Ureter (tissue), 1 donor: ENCODE results near the gene ZNF639. TPM values are rescaled to one million over a fixed set of nuclear protein-coding genes. Genes with fewer than 3 reads are reported as not detected.
"Not testable (repeated sequence)": the region's sequence is repeated elsewhere in the genome, so short reads cannot be mapped to it uniquely, and the experiment has no call there.

Source experiments
- DNase-seq: peaks from one replicate; pipeline ENCODE4 v3.0.0-alpha.2; 2020; ENCODE audit warnings: low spot score
- total RNA-seq: library from RNA; stranded (reverse); gene quantifications from one replicate; pipeline ENCODE4 v1.2.4, GENCODE V29; 2023
- donor health status: DM: yes; HTN: yes; CAD: no.

Gene ZNF639, protein sequence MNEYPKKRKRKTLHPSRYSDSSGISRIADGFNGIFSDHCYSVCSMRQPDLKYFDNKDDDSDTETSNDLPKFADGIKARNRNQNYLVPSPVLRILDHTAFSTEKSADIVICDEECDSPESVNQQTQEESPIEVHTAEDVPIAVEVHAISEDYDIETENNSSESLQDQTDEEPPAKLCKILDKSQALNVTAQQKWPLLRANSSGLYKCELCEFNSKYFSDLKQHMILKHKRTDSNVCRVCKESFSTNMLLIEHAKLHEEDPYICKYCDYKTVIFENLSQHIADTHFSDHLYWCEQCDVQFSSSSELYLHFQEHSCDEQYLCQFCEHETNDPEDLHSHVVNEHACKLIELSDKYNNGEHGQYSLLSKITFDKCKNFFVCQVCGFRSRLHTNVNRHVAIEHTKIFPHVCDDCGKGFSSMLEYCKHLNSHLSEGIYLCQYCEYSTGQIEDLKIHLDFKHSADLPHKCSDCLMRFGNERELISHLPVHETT
- total RNA-seq, result 32.7 TPM

DNA sequence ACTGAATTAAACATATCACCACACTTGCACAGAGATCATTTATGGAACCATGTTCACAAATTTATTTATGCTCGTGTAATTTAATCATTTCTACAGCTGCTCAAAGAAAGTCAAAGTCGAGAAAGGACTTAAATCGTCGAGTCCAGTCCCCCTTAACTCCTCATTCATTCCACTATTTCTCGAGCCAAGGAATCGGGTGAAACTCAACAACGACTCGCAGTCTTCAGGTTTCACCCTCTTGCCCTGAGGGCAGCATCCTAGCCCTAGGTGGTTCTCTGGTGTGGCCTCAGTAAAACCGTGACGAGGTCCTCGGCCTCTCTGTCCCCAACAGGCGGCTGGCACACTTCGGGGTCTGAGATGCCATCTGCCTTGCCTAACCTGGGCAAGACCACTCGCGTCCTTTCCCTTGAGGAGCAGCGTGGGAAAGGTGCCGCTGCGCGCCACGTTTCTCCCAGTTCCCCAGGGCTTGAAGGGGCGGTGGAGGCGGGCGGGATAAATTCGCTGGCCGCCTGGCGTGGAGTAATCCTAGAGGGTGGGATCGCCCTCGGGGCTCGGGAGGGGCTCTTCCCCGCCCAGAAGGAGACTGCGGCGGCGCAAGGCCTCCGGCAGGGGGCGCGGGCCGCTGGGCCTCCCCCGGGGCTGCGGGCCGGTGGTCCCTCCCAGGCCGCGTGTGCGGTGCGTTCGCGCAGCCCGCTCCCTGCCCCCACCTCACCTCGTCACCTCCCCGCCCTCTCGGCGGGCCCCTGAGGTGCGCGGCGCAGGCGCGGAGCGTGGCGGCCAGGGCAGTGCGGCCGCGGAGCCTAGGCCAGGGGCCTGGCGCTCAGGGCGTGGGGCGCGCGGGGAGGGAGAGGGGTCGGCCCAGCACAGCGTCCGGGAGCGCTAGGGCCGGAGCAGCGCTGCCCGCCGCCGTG, at the start of gene ZNF639:
Gene ZNF639, plus strand, starts transcription at position 746 of the 911 bp plus-strand sequence. CDS start 5,263 bp downstream, outside the sequence.
- DNase-seq, result peak; percentile 78

DNA sequence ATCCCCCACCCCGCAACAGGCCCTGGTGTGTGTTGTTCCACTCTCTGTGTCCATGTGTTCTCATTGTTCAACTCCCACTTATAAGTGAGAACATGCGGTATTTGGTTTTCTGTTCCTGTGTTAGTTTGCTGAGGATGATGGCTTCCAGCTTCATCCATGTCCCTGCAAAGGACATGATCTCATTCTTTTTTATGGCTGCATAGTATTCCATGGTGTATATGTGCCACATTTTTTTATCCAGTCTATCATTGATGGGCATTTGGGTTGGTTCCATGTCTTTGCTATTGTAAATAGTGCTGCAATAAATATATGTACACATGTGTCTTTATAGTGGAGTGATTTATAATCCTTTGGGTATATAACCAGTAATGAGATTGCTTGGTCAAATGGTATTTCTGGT, 48.4 kb upstream of the ZNF639 start:
- not testable (repeated sequence) for DNase-seq

DNA sequence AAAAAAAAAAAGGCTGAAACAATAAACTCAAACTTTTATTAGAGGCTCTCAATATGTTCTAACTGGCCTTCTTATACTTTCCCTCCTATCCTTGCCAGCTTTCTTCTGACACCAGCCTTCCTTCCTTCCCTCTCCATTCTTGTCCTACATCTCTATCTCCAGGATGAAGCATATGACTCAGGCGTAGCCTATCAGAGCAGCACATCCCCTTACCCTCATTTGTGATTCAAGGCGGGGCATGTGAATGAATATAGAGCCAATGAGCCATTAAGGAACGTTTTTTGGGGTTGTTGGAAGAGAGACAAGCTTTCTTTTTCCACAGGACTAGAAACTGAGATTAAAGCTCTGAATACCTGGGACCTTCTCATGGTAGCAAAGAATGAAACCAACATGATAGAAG, 46.8 kb upstream of the ZNF639 start:
- no peak for DNase-seq

GRCh38 chr3:179276743-179277142, 46.1 kb upstream of the ZNF639 start:
- DNase-seq, result no peak

DNA sequence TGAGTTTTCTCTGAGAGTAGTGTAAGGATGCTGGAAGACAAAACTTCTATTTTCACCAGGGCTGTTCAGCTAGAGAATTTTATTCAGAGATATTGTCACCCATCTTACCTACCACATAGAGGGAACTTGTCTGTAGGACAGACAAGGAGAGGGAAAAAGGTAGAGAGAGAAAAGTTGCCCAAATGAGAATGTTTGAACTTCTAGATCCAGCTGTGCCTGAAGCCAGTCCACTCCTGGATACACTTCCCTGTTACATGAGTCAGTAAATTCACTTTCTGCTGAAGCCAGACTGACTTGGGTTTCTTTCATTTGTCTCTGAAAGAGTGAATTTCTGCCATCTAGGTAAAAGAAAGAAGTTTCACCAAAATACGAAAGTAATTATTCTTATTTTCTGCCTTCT, 44.7 kb upstream of the ZNF639 start:
- DNase-seq, result no peak

DNA sequence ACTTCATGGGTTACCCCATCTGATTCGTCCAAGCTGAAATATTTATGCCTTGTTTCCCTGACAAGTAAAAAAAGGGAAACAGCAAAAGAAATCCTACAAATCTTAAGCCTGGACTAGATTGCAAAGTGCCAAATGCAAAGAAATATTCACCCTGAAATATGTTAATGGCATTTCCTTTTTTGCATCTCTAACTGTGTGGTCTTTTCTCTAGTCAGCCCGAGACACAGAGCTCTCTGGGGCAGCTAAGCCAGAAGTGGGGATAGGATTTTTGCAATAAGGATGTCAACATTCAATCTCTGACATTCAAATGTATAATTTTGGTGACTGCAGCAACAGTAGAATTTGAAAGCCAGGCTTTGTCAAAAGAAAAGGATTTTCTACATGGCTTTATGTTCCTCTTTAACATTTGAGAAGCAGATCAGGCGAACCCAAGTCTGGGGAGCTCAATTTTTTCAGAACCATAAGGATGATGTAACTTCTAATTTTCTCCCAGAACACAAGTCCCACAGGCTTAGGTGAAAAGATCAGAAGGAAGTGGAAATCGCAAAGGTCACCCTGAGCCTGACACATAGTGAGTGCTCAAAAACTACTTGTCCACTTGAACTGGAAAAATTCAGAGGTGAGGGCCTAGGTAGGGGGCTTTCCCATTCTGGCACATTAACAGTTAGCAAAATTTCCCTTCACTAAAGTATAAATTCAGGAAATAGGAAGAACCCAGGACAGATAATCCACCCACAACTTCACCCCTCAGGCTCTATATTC, 43.7 kb upstream of the ZNF639 start:
- DNase-seq, result no peak

GRCh38 chr3:179279837-179280236, 43.0 kb upstream of the ZNF639 start:
- DNase-seq, result no peak

DNA sequence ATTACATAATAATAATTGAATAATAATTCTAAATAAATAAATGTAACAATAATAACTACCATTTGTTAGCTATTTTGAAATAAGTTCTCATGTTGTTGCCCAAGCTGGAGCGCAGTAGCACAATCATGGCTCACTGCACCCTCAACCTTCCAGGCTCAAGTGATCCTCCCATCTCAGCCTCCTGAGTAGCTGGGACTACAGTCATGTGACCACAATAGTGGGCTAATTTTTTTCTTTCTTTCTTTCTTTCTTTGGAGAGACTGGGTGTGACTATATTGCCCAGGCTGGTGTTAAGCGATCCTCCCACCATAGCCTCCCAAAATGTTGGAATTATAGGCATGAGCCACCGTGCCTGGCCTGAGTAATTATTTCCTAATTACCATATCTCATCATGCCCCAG, 41.0 kb upstream of the ZNF639 start:
- DNase-seq, result no peak

DNA sequence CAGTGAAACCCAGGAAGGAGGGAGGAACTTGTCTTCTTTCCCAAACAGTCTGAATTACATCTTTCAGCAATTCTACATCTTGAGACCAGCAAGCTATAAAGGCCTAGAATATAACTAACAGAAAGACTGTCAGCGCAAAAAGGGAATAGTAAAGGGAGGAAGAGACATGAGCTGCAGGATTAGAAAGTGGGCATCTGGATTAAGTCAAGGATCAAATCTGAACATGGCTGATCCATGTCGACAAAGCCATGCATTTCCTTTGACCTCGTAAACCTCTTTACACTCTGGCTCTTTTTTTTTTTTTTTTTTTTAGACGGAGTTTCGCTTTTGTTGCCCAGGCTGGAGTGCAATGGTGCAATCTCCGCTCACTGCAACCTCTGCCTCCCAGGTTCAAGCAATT, 36.5 kb upstream of the ZNF639 start:
- DNase-seq, result no peak

DNA sequence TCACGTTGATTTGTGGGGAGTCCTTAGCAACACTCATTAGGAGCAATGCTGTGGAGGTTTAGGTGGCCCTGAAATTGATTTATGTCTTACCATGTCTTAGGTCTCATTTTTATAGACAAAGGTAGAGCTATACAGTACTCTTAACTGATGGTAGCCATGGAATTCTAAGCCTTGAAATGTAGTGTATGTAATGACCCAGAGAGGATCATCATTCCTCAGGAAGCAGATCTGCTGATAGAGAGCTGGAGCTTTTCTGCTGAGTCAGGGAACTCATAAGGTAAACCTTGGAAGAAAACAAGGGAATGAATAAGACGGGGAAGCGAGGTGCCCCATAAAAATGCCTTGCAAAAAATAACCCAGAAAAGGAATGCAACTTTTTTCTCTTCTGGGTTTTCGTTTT, 34.0 kb upstream of the ZNF639 start:
- no peak for DNase-seq

- no peak for DNase-seq
These were observed 33.5 kb upstream of the ZNF639 start for GRCh38 chr3:179289295-179289694.

GRCh38 chr3:179292450-179292849, 30.4 kb upstream of the ZNF639 start:
- DNase-seq, result no peak

DNA sequence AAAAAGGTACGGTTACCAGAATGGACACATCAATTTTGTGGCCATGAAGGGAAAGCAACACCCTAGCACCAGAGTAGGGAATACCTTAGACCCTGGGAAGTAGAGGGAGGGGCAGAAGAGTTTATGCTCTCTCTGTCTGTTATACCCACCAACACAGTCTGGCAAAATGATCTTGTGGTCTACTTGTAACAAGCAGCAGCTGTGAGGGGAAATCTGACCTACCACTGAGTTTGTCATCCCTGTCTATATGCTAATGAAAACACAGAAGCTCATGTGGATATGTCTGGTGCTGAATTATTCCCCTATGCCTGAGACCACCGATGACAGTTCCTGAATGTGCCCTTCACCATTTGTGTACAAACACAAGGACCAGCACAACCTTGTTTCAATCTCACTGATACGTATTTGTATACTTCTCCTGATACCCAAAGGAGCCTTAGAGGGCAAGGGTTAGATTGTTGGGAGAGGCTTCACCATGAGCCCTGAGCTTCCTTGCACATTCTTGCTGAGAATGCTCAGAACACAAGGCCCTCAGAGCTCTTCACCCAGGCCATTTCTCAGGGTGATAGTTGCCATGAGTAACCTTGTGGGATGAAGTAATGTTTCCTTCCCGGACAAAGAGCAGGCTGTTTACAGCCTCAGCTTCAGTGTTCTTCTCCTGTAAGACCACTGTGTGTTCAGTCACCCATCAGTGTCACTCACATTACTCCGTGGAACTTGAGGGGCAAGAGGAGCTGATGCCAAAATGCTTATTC, 24.7 kb upstream of the ZNF639 start:
- no peak for DNase-seq

GRCh38 chr3:179299316-179299715, 23.5 kb upstream of the ZNF639 start:
- no peak for DNase-seq

DNA sequence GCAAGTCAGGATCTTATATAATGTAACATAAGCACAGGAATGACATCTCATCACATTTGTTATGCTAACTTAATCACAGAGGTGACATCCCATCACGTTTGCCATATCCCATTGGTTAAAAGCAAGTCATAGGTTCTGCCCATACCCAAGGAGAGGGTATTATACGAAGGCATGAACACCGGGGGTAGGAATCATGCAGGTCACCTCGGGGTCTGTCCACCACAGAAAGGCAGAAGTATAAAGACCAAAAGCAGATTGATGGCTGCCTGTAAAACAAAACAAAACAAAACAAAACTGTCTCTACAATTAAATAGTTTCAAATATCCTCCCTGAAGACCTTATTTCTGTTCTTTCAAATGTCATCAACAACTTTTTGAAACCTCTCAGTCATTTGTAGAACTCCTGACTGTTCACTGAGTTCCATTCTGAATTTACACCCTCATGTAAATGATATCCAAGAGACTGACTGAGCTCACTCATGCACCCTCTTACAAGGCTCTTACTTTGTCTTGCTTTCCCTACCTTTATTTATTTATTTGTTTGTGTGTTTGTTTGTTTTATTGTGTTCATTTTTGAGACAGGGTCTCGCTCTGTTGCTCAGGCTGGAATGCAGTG, 22.7 kb upstream of the ZNF639 start:
- no peak for DNase-seq

DNA sequence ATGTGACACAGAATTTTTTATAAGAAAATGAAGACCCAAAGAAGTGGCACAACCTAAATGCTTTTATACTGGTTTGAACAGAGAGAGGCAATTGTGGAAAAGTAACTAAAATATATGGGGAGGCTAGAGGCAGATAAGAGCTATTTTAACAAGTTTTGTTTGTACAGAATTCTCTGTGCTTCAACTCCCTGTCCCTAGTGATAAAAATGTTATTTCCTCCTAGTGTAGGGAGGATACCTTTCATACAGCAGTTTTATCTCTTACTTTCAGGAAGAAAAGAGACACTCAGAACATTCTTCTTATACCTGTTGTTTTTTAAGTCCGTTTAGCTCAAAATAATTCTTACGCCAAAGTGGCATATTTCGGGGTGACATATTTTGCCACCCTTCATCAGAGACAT, 21.2 kb upstream of the ZNF639 start:
- DNase-seq, result no peak

DNA sequence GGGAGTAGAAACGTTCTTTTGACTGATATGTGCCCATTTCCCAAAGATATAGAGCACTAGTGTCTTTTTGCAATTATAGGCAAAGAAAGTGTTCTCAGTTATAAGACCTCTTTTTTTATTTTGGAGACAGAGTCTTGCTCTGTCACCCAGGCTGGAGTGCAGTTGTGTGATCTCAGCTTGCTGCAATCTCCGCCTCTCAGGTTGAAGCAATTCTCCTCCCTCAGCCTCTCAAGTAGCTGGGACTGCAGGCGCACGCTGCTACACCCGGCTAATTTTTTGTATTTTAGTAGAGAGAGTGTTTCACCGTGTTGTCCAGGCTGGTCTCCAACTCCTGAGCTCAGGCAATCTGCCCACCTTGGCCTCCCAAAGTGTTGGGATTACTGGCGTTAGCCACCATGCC, 20.7 kb upstream of the ZNF639 start:
- DNase-seq, result no peak

DNA sequence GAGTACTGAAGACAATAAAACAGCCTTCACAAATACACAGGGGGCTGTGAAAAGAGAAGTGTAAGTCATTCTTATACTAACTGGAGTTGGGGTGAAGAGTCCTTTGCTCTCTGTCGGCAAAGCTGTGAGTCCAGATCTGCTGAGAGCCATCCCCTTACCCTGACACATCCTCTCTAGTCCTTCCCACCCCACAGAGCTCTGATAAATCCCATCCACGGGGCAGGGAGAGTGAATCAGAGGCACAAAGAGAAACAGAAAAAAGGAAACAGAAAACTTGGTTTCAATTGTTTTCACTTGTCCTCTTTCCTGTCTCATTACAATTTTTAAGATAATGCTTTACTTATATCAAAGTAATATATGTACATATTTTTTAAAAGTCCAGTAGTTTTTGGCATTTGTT, 18.2 kb upstream of the ZNF639 start:
- no peak for DNase-seq

GRCh38 chr3:179307362-179307761, 15.5 kb upstream of the ZNF639 start:
- not testable (repeated sequence) for DNase-seq

GRCh38 chr3:179308001-179308400, 14.8 kb upstream of the ZNF639 start:
- no peak for DNase-seq
